Fibroblast of lung (primary cell): ENCODE results near the gene RARG.

Experiments
- CTCF ChIP-seq, 2 donors: IDR thresholded peaks in 1 of 2; conservative IDR thresholded peaks in 1 of 2; 1 replicate in 1 of 2; 2 replicates in 1 of 2; pipeline ENCODE4 v1.5.1; 2011 to 2012; ENCODE audit warnings: low read length in 2 of 2, control low read depth in 1 of 2, inconsistent platforms in 1 of 2, low read depth in 1 of 2, mild to moderate bottlenecking in 1 of 2
- EZH2 ChIP-seq: IDR thresholded peaks from 2 replicates; pipeline ENCODE4 v1.5.1; 2012; ENCODE audit warnings: low read length, control low read depth, mild to moderate bottlenecking; ENCODE audit errors: missing control alignments

GRCh38 chr12:53205747-53206419 is 26.1 kb downstream of the RARG start:
- TF ChIP-seq CTCF (conservative IDR thresholded peaks at IDR 0.05 in 1 of 2, IDR thresholded peaks at IDR 0.05 in 1 of 2; ENCODE audit: low read depth in 1 of 2, low read length in 2 of 2) (no peak), EZH2 (no peak)
